NCI-H524 (cell line): ENCODE results near the gene AGAP1.

Experiments used
- DNase-seq, 2 experiments: peaks; one replicate each; lab custom pipeline; 2025; lab: John Stamatoyannopoulos, UW

Gene AGAP1

DNA sequence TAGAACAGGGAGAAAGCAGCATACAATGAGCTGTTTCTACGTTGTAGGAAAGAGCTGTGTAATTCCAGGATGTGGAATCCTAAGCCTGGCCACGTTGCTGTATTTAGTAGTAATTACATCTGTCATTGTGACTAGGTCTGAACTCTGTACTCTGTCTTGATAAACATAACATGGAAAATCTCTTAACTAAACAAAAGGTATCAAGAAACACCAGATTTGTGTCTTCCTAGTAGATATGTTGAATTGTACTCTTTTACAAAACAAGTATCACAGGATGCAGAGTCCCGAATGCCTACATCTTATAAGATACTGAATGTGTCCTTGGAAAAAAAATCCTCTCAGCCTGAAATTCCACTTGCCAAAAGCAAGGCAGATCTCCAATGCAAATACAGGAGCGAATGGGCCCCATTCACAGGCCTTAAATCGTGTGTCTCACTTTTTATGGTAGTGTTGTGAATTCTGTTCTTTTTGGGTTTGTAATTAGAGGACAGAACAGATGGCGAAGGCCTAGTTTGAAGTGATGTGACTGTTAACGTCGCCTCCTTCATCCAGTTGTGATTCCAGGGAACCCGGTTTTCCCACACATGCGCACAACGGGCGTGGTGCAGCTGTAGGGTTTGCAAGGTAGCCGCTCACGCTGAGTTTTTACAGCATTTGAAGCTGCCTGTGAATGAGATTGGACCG is 427.8 kb downstream of the AGAP1 start:
- peak in 1 of 2 experiments; percentile 24 for DNase-seq

DNA sequence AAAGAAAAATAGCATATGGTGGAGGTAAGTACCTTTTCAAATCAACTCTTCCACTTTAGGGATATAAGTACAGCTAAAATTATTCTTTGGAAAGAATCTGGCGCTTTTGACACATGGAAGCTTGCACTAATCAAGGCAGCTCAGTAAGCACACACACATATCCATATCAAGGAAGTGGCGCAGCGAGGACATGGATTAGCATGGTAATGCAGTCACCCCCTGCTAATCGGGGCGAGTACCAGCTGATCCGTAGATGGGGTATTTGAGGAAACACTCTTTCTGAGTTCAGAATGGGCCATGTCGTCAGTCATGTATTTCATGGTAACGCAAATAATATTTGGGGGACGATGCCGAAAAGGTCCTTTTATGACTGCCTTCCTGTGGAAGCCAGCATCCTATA is 429.0 kb downstream of the AGAP1 start:
- no peak for DNase-seq

DNA sequence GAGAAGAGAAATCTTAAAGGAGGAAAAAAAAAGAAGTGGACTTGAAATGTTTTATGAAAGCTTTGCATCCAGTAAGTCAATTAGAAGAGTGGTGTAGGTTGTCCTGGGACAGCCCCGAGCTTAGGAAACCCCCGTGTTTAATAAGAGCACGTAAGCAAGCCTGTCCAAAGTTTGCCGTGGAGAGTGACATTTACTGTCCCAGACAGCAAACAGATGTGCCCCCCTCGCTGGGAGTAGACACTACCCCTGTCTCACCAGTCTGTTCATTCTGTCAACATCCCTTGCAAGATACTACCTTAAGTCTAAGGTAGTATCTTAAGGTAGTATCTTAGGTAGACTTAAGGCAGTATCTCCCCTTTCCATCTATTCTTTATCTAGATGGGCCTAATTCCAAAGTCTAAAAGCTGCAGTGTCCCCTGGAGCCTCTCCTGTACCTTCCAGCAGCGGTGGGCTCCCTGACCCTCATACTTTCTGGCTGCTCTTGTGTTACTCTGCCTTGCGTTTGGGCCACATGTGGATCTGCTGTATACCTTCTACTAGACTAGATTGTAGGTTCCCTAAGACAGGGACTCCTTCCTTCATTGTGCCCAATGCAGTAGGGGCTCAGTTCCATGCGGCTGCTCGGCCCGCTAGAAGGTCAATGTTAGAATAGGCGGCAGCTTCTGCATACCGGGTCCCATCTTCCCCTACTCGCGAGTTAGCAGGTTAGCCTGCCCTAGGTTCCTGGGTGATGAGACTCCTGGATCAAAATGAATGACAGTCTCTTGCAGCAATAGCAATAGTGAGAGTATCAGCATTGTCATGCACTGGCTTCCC is 430.2 kb downstream of the AGAP1 start:
- no peak for DNase-seq

DNA sequence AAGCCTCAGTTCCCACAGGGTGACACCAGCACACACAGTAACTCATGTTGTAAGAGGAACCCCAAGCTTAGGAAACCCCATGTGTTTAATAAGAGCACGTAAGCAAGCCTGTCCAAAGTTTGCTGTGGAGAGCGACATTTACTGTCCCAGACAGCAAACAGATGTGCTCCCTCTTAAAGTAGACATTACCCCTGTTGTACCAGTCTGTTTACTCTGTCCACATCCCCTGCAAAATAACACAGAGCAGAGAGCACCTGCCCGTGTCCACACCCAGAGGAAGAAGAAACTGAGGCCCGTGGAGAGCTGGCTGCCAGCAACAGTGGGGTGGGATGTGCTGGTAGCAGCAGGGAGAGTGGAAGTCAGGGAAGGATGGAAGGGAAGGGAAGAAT is 430.8 kb downstream of the AGAP1 start:
- DNase-seq = no peak

DNA sequence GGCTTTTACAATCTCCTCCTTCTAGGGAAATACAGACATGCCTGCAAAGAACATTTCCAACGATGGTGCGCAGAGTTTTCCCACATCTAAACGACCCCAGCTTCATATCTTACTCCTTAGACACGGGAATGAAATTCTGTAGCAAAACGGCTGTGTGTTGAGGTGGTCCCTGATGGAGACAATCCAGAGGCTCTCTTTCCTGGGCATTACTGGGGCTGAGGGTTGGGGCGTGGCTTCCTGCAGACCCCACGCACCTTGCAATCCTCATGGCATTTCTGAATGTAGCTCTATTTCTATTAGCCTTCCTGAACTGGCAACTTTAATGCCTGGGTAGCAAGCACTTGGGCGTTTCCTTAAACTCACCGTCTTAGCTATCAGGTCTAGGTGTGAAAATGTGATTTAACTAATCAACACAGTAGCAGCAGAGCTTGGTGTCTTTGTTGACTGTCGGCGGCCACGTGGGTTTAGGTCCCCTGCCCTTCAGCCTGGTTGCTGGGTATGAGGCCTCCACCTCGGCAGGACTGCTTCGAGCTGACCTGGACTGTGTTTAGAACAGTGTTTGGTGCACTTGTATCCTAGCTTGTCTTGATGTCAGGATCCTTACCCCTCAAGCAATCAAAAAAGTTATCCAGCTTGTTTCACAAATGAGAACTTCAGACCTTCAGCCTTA is 431.5 kb downstream of the AGAP1 start:
- DNase-seq = no peak

DNA sequence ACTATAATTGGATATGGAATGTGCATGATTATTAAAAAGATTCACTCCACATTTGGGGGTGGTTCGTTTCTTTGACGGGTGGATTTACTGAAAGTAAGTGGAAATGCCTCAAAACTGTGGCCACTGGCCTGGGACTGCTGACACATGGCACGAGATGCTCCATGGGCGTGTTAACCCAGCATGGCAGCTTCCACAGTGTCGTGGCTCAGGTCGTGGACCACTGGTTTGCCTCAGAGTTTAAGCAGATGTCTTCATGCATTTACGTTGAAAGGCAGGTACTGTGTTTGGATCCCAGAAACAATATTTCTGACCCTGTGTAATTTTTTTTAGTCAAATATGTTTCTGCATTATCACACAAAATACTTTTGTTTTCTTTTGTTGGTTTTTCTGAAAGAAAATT is 432.4 kb downstream of the AGAP1 start:
- no peak for DNase-seq

DNA sequence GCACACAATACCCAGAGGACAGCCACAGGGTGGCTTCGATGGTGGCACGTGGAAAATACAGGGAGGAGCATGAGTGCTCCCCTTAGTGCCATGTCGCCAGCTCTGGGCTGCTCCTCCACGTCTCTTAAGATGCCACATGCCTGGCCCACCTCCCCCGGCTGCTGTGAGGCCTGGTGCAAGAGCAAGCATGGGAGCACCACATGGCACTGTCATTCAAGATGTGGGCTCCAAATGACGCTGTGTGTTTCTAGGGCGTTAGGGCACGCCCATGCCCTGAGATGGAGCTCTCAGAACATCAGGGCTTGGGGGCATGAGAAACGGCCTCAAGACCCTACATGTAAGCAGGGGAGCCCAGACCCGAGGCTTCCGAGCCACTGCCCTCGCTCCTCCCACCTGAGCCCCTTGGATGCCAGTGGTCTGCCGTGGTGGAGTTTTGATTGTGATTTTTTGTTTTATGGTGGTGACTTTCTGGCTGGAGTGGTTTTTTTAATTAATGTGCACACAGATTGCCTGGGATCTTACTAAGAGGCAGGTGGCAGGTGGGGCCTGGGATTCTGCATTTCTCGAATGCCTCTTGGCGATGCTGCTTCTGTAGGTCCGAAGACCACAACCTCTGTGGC is 435.0 kb downstream of the AGAP1 start:
- DNase-seq = no peak

DNA sequence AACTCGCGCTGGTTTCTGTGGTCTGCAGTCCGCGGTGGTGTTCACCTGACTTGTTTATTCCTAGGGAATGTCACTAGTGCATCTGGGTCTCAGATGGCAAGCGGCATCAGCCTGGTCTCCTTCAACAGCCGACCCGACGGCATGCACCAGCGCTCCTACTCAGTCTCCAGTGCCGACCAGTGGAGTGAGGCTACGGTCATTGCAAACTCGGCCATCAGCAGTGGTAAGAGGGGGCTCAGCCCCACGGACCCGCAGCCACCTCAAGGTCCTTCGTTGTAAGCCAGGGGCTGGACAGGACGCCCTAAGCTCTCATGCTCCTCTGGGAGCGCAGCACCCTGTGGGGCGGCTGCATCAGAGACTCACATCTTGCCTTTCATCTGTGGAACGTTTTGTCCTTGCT is 436.9 kb downstream of the AGAP1 start:
- DNase-seq = no peak

DNA sequence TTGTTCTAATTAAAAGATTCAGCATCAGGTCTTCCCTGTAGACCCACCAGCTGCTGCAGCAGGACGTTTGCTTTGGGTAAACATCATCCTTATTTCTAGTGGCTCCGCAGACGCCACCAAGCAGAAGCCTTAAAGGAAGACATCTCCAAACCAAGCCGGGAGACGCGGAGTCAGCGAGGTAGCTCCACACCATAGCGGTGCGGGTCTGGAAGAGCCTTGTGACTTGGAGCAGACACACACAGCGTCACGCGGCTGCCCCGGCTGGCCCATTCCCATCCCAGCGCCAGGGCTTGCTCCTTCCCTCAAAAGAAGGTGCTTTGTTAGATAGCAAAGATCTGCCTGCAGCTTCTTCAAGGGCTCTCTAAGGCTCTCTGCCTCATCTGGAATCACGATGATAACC is 437.8 kb downstream of the AGAP1 start:
- DNase-seq = no peak

DNA sequence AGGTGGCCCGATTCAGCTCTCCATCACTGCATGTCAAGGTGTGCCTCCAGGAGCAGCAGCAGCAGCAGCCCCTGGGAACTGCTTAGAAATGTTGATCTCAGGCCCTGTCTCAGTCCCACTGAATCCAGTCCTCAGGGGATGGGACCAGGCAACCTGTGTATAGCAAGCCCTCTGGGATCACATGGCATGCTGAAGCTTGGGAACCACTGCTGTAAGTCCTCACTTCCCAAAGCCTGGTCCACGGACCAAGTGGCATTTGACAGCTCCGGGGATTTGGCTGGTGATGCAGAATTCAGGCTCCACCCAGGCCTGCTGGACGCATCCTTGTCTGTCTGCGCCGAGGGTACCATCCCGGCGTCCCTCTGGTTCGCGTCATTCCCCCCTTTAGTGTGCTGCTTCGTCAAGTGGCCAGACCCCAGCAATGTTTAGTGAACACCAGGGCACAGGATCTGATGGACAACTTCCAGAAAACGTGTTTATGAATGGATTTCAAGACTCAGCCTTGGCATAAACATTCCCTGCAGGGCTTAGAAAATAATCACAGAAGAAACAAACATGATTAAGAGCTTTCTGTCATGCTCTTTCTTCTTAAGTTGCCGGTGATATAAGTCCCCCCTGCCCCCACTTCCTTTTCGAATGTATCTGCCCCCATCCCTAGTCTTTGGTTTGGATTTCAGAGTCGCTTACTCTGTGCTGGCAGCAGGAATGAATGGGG is 440.4 kb downstream of the AGAP1 start:
- no peak for DNase-seq

DNA sequence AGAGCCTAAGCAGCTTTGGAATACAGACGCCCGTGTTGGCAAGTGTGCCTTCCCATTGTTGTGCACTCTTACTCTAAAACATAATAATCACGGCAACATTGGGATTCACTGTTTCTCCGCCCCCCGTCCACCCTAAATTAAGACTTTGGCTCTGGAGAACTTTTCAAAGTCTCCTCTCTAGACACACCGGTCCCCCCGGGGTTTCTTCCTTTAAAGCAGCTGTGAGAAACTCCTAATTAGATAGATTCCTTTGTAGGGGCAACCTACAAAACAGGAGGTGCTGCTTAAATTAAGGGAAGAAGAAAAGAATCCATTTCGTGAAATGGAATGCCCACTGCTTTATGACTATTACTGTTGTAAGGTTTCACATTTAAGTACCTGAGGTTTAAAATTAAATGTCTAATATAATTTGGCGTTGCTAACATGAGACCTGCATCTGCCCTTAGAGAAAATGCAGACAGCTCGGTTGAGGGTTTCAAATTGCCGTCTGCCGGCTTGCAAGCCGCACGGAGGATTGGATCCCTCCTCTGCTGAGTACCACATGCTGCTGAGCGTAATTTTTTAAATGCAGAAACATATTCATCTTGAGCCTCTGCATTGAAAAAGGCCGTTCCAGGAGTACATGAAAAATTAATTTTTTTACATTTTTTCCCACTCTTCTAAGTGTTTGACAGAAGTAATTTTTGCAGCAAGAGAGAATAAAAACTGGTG is 441.1 kb downstream of the AGAP1 start:
- no peak for DNase-seq

DNA sequence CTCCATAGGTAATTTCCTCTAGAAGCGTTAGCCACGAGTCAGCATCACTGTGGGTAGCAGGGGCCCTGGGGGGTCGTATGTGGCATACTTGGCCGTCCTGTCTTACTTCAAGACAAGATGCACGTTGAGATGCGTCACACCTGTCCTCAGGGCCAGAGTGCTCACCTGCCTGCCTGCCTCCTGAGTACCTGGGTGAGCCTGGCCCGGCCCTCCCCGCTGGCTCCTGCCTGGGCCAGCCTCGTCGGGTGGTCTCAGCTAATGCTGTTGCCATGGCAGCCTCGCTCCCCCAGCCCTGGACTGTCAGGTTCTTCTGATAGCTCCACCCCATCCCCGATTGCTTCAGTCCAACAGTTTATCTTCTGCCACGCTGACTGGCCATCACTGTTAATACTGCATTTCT is 441.9 kb downstream of the AGAP1 start:
- DNase-seq = no peak

DNA sequence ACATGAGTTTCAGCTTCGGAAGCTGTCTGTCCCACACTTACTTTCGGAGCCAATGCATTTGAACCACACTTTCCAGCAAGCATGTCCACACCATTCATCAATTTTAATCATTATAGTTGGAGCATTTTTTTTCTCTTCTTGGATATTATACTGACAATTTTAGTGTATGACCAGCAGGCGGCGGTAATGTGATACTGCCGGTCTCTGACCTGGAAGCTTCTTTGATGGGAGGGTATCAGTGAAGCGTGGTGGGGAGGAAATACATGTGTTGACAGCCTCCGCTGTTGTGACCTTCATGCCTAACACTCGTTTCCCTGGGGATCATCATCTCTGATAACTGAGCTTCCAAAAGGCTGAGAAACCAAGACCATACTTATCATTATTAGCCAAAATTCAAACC is 442.6 kb downstream of the AGAP1 start:
- DNase-seq = no peak

DNA sequence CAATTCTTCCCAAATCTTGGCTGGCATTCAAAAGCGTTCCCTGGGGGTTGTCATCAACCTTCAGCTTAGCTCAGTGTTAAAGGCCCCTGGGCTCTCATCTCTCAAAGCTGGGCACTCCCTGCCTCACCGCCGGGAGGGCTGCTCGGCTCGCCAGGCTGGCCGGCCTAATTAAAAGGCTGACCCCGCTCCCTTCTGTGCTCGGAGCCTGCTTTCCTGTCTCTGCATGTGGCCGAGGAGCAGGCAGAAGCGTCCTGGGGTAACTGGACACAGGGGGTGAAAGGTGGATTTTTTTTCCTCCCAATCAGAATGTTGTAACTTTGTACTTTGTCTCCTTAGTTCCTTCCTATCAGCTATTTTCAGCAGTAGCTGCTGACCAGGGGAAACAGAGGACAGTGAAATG is 443.2 kb downstream of the AGAP1 start:
- no peak for DNase-seq

DNA sequence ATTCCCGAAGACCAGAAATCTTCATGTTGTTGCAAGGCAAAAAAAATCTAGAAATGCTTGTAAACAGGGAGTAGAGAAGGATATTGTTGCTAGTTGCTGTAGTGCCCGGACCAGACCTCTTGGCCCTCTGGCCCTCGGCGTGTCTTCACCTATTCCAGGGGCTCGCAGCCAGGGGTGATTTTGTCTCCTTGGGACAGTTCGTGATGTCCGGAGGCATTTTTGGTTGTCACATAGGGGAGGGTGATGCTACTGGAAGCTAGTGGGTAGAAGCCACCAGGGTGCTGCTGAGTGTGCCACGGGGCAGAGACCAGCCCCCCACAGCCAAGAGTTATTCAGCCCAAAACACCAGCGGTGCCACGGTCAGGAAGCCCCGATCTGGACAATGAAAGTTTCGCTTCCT is 443.7 kb downstream of the AGAP1 start:
- no peak for DNase-seq

DNA sequence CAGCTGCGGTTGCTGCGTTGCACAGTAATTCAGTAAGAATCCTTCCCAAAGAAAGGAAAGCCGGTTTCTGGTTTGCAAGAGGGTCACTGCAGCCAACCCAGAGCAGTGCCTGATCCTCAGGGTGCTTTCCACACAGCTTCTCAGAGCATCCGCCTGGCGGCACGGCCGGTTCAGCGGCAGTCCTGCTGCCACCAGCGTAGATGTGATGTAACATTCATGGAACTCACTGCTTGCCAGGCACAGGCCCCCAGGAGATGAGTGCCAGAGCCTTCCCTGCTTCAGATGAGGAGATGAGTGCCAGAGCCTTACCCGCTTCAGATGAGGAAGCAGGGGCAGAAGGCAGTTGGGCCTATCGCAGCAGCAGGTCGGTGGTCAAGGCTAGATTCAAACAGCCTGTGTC is 444.1 kb downstream of the AGAP1 start:
- no peak for DNase-seq

DNA sequence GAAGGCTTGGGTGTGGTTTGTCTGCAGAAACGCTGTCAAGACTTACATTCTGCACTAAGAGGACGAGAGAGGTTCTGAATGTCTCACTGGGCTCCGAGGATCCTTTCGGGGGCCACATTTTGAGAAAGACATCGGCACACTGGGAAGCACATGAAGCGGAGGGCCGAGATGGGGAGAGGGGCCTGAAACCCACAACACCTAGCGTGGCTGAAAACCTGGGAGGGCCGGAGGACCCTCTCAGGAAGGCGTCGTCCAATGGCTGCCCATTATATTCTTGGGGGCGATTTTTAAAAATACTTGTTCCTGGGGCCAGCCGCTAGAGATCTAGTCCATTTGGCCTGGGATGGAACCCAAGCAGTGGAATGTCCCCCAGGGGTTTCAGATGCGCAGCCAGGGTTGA is 444.8 kb downstream of the AGAP1 start:
- DNase-seq = no peak

DNA sequence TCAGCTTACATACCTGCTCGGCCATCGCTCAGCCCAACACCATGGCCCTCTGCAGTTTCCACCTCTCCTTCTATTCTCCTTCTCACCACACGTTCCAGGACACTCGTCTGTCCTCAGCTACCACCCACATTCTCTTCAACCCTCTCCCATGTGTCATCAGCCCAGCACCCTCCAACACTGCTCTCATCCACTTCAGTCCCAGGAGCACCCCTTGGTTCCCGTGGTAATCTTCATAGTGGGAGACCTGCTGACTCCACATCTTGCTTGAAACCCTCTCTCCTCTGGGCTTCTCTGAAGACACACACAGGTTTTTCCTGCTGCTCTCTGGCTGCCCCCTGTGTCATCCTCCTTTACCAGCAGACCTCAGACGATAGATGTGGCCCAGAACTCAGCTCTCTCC is 445.6 kb downstream of the AGAP1 start:
- DNase-seq = no peak

DNA sequence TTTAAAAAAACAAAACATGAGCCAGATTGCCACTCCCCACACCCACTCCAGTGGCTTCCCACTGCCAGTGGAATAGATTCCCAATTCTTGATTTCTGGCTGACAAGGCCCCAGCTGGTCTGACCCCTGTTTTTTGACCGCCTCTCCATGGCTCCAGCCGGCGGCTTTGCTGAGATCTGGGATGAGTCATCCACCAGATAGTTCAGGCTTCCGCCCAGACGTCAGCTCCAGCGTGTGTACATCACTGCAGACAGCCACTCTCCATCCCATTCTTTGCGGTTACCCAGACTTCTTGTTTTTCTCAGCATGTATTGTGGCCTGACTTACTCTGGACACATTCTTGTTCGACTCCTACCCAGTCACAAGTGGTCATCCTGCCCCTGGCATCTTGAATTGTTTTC is 446.5 kb downstream of the AGAP1 start:
- no peak for DNase-seq

DNA sequence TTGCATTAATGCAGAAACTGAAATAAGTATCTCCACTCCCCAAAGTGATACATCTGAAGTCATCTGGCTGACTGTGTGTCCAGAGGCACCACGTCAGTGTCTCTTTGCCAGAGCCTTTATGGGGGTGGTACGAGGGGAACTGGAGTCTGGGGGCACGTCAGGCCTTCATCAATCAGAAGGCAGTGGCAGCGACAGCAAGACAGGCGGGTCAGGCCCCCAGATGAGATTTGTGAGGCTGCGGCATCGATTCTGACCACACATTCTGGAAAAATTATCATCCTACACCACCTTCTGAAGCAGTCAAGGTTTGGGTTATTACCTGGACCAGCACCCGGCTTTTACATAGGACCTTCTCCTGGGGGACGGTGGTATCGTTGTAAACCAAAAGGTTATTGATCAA is 450.7 kb downstream of the AGAP1 start:
- DNase-seq = no peak

DNA sequence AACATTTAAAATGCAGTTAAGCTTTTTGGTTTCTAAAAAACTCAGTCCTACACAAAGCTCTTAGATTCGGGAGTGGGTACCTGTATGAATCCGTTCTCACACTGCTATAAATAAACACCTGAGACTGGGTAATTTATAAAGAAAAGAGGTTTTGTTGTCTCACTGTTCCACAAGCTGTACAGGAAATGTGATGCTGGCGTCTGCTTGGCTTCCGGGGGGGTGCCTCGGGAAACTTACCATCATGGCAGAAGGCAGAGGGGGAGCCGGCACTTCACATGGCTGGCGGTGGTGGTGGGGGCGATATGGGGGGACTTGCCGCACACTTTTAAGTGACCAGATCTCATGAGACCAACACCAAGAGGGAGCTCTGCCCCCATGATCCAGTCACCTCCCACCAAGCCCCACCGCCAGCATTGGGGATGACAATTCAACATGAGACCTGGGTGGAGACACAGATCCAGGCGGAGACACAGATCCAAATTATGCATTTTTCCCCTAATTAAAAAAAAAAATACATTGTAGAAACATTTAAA is 451.8 kb downstream of the AGAP1 start:
- no peak for DNase-seq
